ENCODE results near the gene OR52E4.

OR52E4 gene

DNA sequence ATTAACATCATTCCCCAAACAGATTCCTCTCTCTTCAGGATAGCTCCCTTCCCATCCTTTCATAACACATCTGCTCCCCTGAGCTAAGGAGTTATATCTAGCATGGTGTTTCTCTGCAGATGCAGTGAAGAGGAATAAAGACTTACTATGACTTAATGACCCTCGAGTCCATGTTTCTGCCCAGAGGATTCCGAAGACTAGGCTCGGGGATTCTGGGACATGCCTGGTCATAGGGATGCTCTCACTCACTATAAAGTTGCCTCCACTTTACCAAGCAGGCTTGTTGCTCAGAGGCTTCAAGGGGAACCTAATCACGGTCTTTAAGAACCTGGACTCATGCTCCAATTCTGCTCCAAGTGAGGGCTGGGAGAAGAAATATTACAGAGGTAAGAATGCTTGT is at the start of gene OR52E4:
Gene OR52E4 (plus strand): TSS at position 301 of the 400 bp plus-strand sequence. CDS start 3,664 bp downstream, outside the sequence.
- no peak for DNase-seq

GRCh38 chr11:5831196-5831829 is 49.1 kb upstream of the OR52E4 start:
- no peak for DNase-seq

DNA sequence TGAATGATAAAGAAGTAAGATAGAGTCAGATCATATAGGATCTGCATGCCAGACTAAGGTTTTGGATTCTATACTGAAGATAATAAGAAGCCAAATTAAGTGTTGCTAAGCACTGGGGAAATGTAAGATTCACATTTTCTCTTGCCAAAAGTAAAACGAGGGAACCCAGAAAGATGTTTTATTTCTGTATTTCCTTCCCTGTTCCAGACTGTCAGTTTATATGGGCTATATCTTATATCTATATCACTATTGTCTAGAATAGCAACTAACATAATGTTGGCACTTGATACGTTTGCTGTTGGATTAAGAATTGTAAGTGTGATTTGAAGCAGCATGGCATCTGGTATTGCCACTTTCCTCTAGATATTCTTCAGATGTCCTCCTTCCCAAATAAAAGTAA is 47.0 kb upstream of the OR52E4 start:
- no peak for DNase-seq

- DNase-seq: no peak
Observed at GRCh38 chr11:5837695-5838094, 42.7 kb upstream of the OR52E4 start.

DNA sequence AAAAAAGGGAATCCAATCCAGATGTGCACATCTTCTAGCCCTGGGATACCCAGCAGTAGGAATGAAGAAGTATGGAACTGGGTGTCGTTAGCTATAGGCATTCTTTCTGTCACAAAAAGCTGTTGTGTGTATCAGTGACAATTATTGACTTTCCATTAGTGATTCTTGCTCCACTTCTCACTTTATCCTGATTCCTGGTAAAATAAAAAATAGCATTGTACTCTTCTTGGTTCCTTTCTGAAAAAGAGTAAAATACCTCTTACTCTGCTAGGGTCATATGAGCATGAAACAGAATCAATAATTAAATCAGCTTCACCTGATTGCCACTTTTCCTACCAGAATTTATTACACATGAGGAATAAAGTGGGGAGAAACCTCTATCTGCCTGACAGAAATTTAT is 38.6 kb upstream of the OR52E4 start, which contains the start of gene OR52E6:
Gene OR52E6 (minus strand): TSS at position 101 of the 400 bp plus-strand sequence. CDS start 0 bp downstream, at position 101.
- no peak for DNase-seq

DNA sequence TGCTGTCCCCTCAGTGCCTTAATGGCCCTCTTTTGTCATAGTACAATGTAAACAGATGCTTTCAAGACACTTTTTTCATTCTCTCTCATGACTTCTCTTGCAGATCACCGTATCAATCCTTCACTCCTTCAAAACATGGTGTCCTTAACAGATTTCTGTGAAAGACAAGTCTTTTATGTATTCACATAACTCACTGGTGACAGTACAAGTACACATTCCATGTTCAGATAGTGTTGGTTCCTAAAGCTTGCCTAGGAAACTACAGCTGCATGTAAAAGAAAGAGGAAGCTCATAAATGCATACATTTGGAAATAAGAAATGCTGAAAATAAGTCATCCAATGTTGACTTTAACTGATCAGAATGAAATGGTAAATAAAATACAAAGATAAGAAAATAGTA is 33.7 kb upstream of the OR52E4 start:
- DNase-seq: no peak

DNA sequence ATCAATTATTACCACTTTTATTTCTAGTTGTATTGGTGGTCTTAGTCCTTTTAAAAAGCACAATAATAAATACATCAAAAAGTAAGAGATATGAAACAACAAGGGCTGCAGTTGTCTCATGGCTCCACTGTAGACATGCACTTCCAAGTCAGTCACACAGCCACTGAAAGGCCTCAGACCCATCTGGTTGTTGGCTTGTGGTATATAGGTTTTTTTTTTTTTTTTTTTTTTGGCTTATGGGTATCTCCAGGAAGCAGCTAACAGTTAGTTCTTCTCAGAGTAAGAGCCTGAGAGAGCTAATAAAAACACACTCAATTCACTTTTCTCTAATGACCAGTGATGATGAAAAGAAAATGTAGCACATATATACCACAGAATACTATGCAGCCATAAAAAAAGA is 32.7 kb upstream of the OR52E4 start:
- DNase-seq: no peak

- DNase-seq: no peak
Observed at GRCh38 chr11:5851002-5851401, 29.4 kb upstream of the OR52E4 start.

GRCh38 chr11:5857590-5857989 is 22.8 kb upstream of the OR52E4 start, which contains the start of gene OR52E8:
Gene OR52E8, minus strand, starts transcription at chr11:5857690. Its CDS starts 0 bp downstream, at chr11:5857690.
- DNase-seq: no peak

DNA sequence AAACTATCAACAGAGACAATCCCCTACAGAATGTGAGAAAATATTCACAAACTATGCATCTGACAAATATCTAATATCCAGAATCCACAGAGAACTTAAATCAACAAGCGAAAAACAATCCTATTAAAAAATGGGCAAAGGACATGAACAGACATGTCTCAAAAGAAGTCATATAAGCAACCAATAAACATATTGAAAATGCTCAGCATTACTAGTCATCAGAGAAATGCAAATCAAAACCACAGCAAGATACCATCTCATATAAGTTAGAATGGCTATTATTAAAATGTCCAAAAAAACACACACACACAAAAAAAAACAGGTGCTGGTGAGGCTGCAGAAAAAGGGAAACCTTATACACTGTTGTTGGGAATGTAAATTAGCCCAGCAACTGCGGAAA is 14.6 kb upstream of the OR52E4 start:
- no peak for DNase-seq

DNA sequence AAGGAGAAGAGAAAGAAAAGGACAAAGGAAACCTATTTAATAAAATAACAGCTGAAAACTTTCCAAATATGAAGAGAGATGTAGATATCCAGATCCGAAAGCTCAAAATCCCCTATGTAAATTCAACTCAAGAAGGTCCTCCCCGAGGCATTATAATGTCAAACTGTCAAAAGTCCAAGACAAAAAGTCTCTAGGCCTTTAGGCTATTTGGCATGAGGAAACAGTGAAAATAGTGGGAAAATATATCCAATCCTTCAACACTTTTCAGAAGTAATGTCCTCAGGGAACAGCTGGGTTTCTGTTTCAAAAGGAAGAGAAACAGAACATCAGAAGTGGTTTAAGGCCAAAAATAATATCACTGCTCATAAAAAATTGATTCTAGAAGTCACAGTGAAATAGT is 1.9 kb upstream of the OR52E4 start:
- no peak for DNase-seq

DNA sequence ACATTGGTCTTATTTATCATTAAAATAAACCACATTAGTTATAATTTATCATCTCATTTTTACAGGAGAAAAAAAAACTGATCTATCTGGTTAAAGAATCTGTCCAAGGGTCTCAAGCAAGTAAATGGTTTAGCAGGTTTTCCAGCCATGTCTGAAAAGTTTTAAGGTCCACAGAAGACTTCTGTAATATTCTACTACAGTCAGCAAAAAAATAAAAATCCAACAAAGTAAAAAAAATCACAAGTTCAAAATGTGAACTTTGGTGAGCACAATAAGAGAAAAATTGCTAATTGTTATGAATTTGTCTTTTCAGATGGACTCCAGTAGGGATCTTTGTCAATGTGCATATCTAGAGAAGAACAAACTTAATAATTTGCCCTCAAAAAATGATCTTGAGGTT is 1.3 kb downstream of the OR52E4 start:
- DNase-seq: no peak

DNA sequence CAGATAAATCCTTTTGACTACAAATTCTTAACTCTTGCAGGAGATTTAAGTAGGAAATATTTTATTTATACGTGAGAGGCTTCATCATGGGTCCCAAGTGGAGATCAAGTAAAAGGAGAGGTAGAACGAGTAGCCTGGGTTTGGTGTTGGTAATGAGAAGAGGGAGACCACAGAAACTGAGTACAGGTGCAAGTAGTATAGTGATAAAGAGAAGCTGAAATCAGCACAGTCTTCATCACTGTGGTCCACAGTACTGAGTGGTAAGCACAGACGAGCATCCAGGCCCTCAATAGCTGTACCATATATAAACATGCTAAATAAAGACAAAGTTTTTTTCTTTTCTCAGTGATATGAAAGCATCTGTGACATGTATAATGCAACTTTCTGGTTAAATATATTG is 6.7 kb downstream of the OR52E4 start:
- no peak for DNase-seq

GRCh38 chr11:5887661-5888060 is 7.2 kb downstream of the OR52E4 start:
- no peak for DNase-seq

DNA sequence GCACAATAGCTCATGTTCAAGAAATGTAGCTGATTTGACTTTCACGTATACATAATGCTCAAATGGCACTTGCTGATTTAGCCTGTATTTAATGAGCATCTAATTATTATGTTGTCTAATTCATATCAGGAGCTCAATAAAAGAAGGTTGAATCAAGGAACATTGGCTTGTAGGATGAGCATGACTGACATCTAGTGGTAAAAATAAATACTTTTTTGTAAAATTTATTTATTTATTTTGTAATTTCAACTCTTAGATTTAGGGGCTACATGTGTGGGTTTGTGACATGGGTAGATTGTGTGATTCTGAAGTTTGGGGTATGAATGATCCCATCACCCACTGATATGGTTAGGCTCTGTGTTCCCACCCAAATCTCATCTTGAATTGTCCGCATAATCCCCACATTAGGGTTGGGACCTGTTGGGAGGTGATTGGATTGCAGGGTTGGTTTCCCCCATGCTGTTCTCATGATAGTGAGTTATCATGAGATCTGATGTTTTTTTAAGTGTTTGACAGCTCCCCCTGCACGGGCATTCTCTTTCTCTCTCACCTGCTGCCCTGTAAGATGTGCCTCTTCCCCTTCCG is 10.9 kb downstream of the OR52E4 start:
- no peak for DNase-seq

DNA sequence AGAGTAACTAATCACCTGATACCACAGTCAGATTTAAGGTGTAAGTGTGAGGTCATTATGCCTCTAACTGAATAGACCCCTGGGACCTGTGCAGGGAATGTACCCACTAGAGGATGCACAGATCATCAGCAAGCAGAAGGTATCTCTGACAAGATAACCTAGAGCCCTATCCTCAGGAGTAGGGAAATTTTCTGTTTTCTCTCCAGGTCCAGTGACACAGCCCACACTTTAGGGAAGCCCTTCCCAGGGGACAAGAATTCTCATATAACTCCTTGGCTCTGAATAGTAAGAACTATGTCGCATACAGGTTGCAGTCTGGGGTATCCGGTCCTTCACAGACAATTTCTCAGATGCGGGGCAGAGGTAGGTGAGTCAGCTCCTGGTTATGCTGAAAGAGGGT is 12.5 kb downstream of the OR52E4 start, which contains the start of gene OR52E5:
Gene OR52E5 (plus strand): TSS at position 301 of the 400 bp plus-strand sequence. CDS start 7,569 bp downstream, outside the sequence.
- DNase-seq: no peak

- no peak for DNase-seq
Observed at GRCh38 chr11:5899534-5899933, 19.1 kb downstream of the OR52E4 start.

GRCh38 chr11:5910540-5910939 is 30.1 kb downstream of the OR52E4 start:
- no peak for DNase-seq

DNA sequence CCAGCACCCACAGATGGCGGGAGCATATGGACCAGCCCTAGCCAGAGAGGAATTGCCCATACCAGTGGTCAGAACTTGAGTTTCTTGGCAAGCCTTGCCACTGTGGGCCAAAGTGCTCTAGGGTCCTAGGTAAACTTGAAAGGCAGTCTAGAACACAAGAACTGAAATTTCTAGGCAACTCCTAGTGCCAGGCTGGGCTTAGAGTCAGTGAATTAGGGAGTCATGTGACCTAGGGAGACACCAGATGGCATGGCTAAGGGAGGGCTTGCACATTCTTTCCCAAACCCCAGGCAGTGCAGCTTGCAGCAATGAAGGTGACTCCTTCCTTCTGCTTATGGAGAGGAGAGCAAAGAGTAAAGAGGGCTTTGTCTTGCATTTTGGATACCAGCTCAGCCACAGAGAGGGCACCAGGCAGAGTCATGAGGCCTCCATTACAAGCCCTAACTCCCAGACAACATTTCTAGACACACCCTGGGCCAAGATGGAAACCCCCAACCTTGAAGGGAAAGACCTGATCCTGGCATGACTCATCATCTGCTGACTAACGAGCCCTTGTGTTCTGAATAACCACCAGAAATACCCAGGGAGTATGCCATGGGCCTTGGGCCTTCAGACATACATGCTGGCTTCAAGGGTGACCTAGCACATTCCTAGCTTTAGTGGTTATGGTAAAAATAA is 42.5 kb downstream of the OR52E4 start:
- DNase-seq: no peak

GRCh38 chr11:5923427-5923776 is 43.0 kb downstream of the OR52E4 start:
- DNase-seq: no peak

GRCh38 chr11:5923794-5924193 is 43.4 kb downstream of the OR52E4 start:
- DNase-seq: no peak

DNA sequence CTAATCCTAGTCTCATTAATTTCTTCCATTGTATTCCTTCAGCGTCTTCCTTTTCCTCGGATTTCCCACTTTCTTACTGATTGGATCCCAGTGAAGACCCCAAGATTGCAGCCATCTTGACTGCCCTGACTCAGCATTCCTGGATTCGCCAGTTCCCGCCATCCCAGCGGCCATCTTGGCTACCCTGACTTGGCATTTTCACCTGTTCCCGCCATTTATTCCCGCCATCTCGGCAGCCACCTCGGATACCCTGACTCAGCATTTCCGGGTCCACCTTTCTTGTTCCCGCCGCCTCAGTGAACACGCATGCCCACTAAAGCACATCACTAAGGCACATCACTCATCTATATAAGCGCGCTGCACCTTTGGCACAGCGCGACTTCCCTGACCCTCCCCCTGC is 47.8 kb downstream of the OR52E4 start:
- DNase-seq: no peak

DNA sequence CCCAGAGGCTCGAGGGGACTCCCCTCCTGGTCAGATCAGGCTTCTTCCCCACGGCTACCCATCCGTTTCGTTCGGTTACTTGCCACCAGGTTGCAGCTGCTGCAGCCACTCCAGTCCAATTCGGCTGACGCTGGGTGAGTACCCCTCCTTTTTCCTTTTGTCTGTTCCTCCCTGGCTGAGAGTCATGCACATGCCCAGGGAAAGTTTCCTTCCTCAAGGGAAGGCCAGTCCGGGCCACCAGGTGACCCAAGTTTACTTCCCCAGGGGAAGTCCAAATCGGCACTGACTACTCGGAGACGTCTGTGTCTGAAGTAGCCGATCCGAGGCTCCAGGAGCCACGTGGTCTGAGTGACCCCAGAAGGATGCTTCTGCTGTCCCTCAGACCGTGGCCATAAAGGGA is 48.4 kb downstream of the OR52E4 start:
- DNase-seq: no peak

Data from activated effector memory CD4-positive, alpha-beta T cell treated with Interleukin-2 at 50 U/mL for 16 hours (primary cell).